SK-N-SH treated with all-trans-retinoic acid at 6 μM for 48 hours (cell line): Measurements from ENCODE around the gene ALDH1A2.

Experiments
- ATAC-seq: fragments of 200-7000 bp; cut with Tn5 transposase; 3 replicates; pipeline ENCODE4 v1.9.1; 2020; ENCODE audit warnings: mild to moderate bottlenecking, moderate library complexity
- ARNTL ChIP-seq: fragments of 450-650 bp; formaldehyde crosslinking; IDR thresholded peaks from 2 replicates; pipeline ENCODE4 v1.5.0; 2020; ENCODE audit warnings: low read depth, mild to moderate bottlenecking, moderate library complexity, borderline replicate concordance
- BACH2 ChIP-seq: fragments of 250-450 bp; sonication (Bioruptor Pico); IDR thresholded peaks from 2 replicates; pipeline ENCODE4 v1.9.0; 2021; ENCODE audit warnings: mild to moderate bottlenecking, borderline replicate concordance
- CREB5 ChIP-seq: fragments of 250-450 bp; sonication (Bioruptor Pico); IDR thresholded peaks from 2 replicates; pipeline ENCODE4 v1.5.1; 2020; ENCODE audit warnings: low read depth, mild to moderate bottlenecking, moderate library complexity
- CSDC2 ChIP-seq: fragments of 250-450 bp; sonication (Bioruptor Pico); IDR thresholded peaks from 2 replicates; pipeline ENCODE4 v1.5.0; 2020; ENCODE audit warnings: mild to moderate bottlenecking, moderate library complexity
- ESRRG ChIP-seq: fragments of 250-450 bp; sonication (Bioruptor Pico); IDR thresholded peaks from 2 replicates; pipeline ENCODE4 v1.6.1; 2021; ENCODE audit warnings: mild to moderate bottlenecking
- GLIS3 ChIP-seq: fragments of 250-450 bp; sonication (Bioruptor Pico); IDR thresholded peaks from 2 replicates; pipeline ENCODE4 v1.5.0; 2020; ENCODE audit warnings: mild to moderate bottlenecking, moderate library complexity
- ISL1 ChIP-seq: fragments of 250-450 bp; sonication (Bioruptor Pico); IDR thresholded peaks from 2 replicates; pipeline ENCODE4 v2.1.2; 2022; ENCODE audit warnings: mild to moderate bottlenecking, moderate library complexity
- OSR1 ChIP-seq: fragments of 250-450 bp; sonication (Bioruptor Pico); IDR thresholded peaks from 2 replicates; pipeline ENCODE4 v1.8.0; 2022; ENCODE audit warnings: moderate library complexity, mild to moderate bottlenecking, inconsistent platforms
- PPARA ChIP-seq: fragments of 250-450 bp; sonication (Bioruptor Pico); IDR thresholded peaks from 2 replicates; pipeline ENCODE4 v1.5.0; 2020; ENCODE audit warnings: mild to moderate bottlenecking, borderline replicate concordance
- SNAI2 ChIP-seq: fragments of 250-450 bp; sonication (Bioruptor Pico); IDR thresholded peaks from 2 replicates; pipeline ENCODE4 v1.5.0; 2020; ENCODE audit warnings: mild to moderate bottlenecking, moderate library complexity
- TCF4 ChIP-seq: fragments of 250-450 bp; sonication (Bioruptor Pico); IDR thresholded peaks from 2 replicates; pipeline ENCODE4 v1.8.0; 2021; ENCODE audit warnings: mild to moderate bottlenecking, moderate library complexity, borderline replicate concordance
- TOX ChIP-seq: fragments of 250-450 bp; sonication (Bioruptor Pico); IDR thresholded peaks from 2 replicates; pipeline ENCODE4 v1.8.0; 2021; ENCODE audit warnings: mild to moderate bottlenecking, moderate library complexity, borderline replicate concordance
- ZC3H10 ChIP-seq: fragments of 250-450 bp; sonication (Bioruptor Pico); IDR thresholded peaks from 2 replicates; pipeline ENCODE4 v1.5.1; 2021; ENCODE audit warnings: mild to moderate bottlenecking, moderate library complexity
- ZFP3 ChIP-seq: fragments of 250-450 bp; sonication (Bioruptor Pico); IDR thresholded peaks from 2 replicates; pipeline ENCODE4 v1.5.0; 2020; ENCODE audit warnings: mild to moderate bottlenecking, moderate library complexity
- ZFP30 ChIP-seq: fragments of 450-650 bp; formaldehyde crosslinking; IDR thresholded peaks from 2 replicates; pipeline ENCODE4 v1.5.0; 2022; ENCODE audit warnings: mild to moderate bottlenecking, moderate library complexity
- ZNF565 ChIP-seq: fragments of 450-650 bp; formaldehyde crosslinking; conservative IDR thresholded peaks from 2 replicates; pipeline ENCODE4 v1.5.0; 2020; ENCODE audit warnings: low read depth, mild to moderate bottlenecking, moderate library complexity
- ZNF70 ChIP-seq: fragments of 450-650 bp; formaldehyde crosslinking; IDR thresholded peaks from 2 replicates; pipeline ENCODE4 v1.5.0; 2020; ENCODE audit warnings: mild to moderate bottlenecking, moderate library complexity
- TF ChIP-seq, protein P1 (sequence below): fragments of 250-450 bp; sonication (Bioruptor Pico); IDR thresholded peaks from 2 replicates; pipeline ENCODE4 v1.8.0; 2021; ENCODE audit warnings: low read depth, mild to moderate bottlenecking, moderate library complexity, borderline replicate concordance
- TF ChIP-seq, protein P2 (sequence below): fragments of 250-450 bp; sonication (Bioruptor Pico); IDR thresholded peaks from 2 replicates; pipeline ENCODE4 v1.5.1; 2021; ENCODE audit warnings: mild to moderate bottlenecking, moderate library complexity
- TF ChIP-seq, protein P3 (sequence below): fragments of 250-450 bp; sonication (Bioruptor Pico); IDR thresholded peaks from 2 replicates; pipeline ENCODE4 v1.5.0; 2020; ENCODE audit warnings: mild to moderate bottlenecking, moderate library complexity

Gene ALDH1A2

DNA sequence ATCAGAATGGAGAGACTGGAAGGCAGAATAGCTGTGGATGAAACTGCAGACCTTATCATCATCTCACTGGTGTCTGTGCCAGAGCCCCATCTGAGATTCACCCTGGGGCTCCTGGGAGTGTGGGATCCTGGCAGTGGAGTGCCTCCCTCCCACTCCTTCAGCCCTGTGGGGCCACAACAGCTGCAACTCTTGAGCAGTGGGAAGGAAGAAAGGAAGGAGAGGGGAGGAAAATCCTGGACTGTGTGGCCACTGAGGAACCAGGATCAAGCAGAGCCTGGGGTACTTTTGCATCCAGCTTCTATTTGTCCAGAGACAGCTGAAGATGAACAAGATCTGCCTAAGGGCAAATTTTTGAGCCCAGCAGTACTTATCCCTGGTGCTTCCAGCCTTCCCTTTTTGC is 13.1 kb upstream of the ALDH1A2 start:
- no peak for ATAC-seq
- TF ChIP-seq ESRRG (CRISPR knock-in tag) (no peak), PPARA (CRISPR knock-in tag) (no peak), ZFP3 (CRISPR knock-in tag) (no peak), BACH2 (CRISPR knock-in tag) (no peak), GLIS3 (CRISPR knock-in tag) (no peak), ZNF565 (CRISPR knock-in tag) (no peak), SNAI2 (no peak), CREB5 (CRISPR knock-in tag) (no peak), ARNTL (CRISPR knock-in tag) (no peak)
- TF ChIP-seq, protein P1, sequence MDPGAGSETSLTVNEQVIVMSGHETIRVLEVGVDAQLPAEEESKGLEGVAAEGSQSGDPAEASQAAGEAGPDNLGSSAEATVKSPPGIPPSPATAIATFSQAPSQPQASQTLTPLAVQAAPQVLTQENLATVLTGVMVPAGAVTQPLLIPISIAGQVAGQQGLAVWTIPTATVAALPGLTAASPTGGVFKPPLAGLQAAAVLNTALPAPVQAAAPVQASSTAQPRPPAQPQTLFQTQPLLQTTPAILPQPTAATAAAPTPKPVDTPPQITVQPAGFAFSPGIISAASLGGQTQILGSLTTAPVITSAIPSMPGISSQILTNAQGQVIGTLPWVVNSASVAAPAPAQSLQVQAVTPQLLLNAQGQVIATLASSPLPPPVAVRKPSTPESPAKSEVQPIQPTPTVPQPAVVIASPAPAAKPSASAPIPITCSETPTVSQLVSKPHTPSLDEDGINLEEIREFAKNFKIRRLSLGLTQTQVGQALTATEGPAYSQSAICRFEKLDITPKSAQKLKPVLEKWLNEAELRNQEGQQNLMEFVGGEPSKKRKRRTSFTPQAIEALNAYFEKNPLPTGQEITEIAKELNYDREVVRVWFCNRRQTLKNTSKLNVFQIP (CRISPR knock-in tag), result no peak
- TF ChIP-seq, all 23 proteins: peak for 0

DNA sequence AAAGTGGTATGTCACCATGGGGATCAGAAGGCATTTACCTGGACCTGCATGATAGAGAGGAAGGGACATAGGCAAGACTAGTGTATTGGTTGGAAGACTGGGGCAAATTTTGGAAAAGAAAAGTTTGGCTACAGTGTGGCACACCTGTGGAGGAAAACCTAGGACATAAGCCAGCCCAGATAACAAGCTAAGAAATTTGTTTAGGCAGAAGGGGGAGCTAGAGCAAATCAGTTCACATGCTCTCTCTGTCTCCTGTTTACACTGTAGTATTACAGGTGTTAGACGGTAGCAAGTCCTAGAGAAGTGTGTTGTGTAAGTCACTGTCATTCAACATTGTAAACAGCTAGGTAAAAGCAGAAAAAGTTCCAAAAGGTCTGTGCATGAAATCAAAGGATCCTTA is 11.9 kb upstream of the ALDH1A2 start:
- no peak for ATAC-seq
- no peak for TF ChIP-seq OSR1
- no peak for TF ChIP-seq ZFP3 (CRISPR knock-in tag)
- no peak for TF ChIP-seq GLIS3 (CRISPR knock-in tag)
- TF ChIP-seq, protein P2, sequence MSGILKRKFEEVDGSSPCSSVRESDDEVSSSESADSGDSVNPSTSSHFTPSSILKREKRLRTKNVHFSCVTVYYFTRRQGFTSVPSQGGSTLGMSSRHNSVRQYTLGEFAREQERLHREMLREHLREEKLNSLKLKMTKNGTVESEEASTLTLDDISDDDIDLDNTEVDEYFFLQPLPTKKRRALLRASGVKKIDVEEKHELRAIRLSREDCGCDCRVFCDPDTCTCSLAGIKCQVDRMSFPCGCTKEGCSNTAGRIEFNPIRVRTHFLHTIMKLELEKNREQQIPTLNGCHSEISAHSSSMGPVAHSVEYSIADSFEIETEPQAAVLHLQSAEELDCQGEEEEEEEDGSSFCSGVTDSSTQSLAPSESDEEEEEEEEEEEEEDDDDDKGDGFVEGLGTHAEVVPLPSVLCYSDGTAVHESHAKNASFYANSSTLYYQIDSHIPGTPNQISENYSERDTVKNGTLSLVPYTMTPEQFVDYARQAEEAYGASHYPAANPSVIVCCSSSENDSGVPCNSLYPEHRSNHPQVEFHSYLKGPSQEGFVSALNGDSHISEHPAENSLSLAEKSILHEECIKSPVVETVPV (CRISPR knock-in tag), result no peak
- TF ChIP-seq ARNTL (CRISPR knock-in tag), result no peak
- TF ChIP-seq CREB5 (CRISPR knock-in tag), result no peak
- no peak for TF ChIP-seq TOX (CRISPR knock-in tag)
- TF ChIP-seq, protein P3, sequence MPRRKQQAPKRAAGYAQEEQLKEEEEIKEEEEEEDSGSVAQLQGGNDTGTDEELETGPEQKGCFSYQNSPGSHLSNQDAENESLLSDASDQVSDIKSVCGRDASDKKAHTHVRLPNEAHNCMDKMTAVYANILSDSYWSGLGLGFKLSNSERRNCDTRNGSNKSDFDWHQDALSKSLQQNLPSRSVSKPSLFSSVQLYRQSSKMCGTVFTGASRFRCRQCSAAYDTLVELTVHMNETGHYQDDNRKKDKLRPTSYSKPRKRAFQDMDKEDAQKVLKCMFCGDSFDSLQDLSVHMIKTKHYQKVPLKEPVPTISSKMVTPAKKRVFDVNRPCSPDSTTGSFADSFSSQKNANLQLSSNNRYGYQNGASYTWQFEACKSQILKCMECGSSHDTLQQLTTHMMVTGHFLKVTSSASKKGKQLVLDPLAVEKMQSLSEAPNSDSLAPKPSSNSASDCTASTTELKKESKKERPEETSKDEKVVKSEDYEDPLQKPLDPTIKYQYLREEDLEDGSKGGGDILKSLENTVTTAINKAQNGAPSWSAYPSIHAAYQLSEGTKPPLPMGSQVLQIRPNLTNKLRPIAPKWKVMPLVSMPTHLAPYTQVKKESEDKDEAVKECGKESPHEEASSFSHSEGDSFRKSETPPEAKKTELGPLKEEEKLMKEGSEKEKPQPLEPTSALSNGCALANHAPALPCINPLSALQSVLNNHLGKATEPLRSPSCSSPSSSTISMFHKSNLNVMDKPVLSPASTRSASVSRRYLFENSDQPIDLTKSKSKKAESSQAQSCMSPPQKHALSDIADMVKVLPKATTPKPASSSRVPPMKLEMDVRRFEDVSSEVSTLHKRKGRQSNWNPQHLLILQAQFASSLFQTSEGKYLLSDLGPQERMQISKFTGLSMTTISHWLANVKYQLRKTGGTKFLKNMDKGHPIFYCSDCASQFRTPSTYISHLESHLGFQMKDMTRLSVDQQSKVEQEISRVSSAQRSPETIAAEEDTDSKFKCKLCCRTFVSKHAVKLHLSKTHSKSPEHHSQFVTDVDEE, result no peak
- TF ChIP-seq ZC3H10 (CRISPR knock-in tag), result no peak
- TF ChIP-seq CSDC2 (CRISPR knock-in tag), result no peak
- no peak for TF ChIP-seq TCF4 (CRISPR knock-in tag)

GRCh38 chr15:58074452-58074851 is 8.9 kb upstream of the ALDH1A2 start:
- ATAC-seq, result no peak
- TF ChIP-seq ESRRG (CRISPR knock-in tag) (no peak), PPARA (CRISPR knock-in tag) (no peak), TOX (CRISPR knock-in tag) (no peak), SNAI2 (no peak), CSDC2 (CRISPR knock-in tag) (no peak), ISL1 (no peak), ZFP30 (no peak), BACH2 (CRISPR knock-in tag) (no peak), ZC3H10 (CRISPR knock-in tag) (no peak), CREB5 (CRISPR knock-in tag) (no peak), ZNF70 (CRISPR knock-in tag) (no peak)
- TF ChIP-seq, protein P1 (CRISPR knock-in tag), result no peak
- TF ChIP-seq, protein P2 (CRISPR knock-in tag), result no peak
- TF ChIP-seq, protein P3, result no peak
